GM19025 (cell line): ENCODE data around the gene RPS19.

Source experiments
- ATAC-seq: cut with Tn5 transposase; IDR thresholded peaks from one replicate; pipeline ENCODE4 v1.9.1; 2021; ENCODE audit warnings: mild to moderate bottlenecking, low read depth, moderate library complexity; ENCODE audit not compliant: unreplicated experiment

RPS19 gene

GRCh38 chr19:41897181-41897580 lies 37.1 kb downstream of the RPS19 start:
- ATAC-seq: no peak

GRCh38 chr19:41897820-41898219 lies 37.8 kb downstream of the RPS19 start:
- ATAC-seq: no peak

GRCh38 chr19:41898235-41898634 lies 38.2 kb downstream of the RPS19 start:
- no peak for ATAC-seq

GRCh38 chr19:41901707-41902360 lies 41.8 kb downstream of the RPS19 start:
- ATAC-seq: no peak

GRCh38 chr19:41902594-41902993 lies 42.5 kb downstream of the RPS19 start:
- ATAC-seq: no peak

- ATAC-seq: no peak
Observed at GRCh38 chr19:41903193-41903953, 43.3 kb downstream of the RPS19 start.

- ATAC-seq: no peak
Observed at GRCh38 chr19:41904118-41904870, 44.2 kb downstream of the RPS19 start.

GRCh38 chr19:41905273-41906002 lies 45.4 kb downstream of the RPS19 start:
- ATAC-seq: no peak

GRCh38 chr19:41906271-41906670 lies 46.2 kb downstream of the RPS19 start:
- ATAC-seq: no peak

- no peak for ATAC-seq
Observed at GRCh38 chr19:41906916-41907680, 47.0 kb downstream of the RPS19 start.

- no peak for ATAC-seq
Observed at GRCh38 chr19:41907994-41908615, 48.0 kb downstream of the RPS19 start.

GRCh38 chr19:41908724-41909464 lies 48.8 kb downstream of the RPS19 start:
- ATAC-seq: no peak

- no peak for ATAC-seq
Observed at GRCh38 chr19:41909706-41910105, 49.7 kb downstream of the RPS19 start.

- no peak for ATAC-seq
Observed at GRCh38 chr19:41910240-41910991, 50.4 kb downstream of the RPS19 start.

GRCh38 chr19:41910992-41911888 lies 51.2 kb downstream of the RPS19 start:
- no peak for ATAC-seq

GRCh38 chr19:41911889-41912731 lies 52.1 kb downstream of the RPS19 start:
- no peak for ATAC-seq
